K562 (cell line): ENCODE data around the gene TBC1D9. TPM values are rescaled to one million over a fixed set of nuclear protein-coding genes. Genes with fewer than 3 reads are reported as not detected.

Experiments
- ATAC-seq: fragments of 200-7000 bp; cut with Tn5 transposase; 3 replicates; pipeline ENCODE4 v1.9.1; 2020; ENCODE audit warnings: moderate library complexity
- BruUV-seq: library from RNA; stranded (reverse); fragments of 400-500 nt; replicated peaks from 2 replicates; lab custom pipeline; 2021; lab: Mats Ljungman, UMichigan
- CTCF ChIA-PET: fragments of 300-600 bp; formaldehyde crosslinking; extraction: SDS; loops from one replicate; lab custom pipeline; 2021; ENCODE audit warnings: low intra/inter-chr PET ratio; lab: Yijun Ruan, JAX
- POLR2A ChIA-PET: fragments of 300-600, 350-650 bp; sonication (Branson Sonifier 250); formaldehyde crosslinking; extraction: SDS; loops from one replicate; lab custom pipeline; 2021; ENCODE audit warnings: antibody characterized with exemption, inconsistent platforms; lab: Yijun Ruan, JAX
- DNase-seq, 4 experiments: peaks; one replicate each; pipeline versions ENCODE4 v3.0.0 to v3.0.0-alpha.2; 2011 to 2018; ENCODE audit warnings: low spot score in 3 of 4, mixed read lengths in 3 of 4; ENCODE audit errors: extremely low read depth in 1 of 4
- FAIRE-seq: peaks from 2 replicates; lab custom pipeline; 2011; peaks lifted over from hg19 to GRCh38; lab: Jason Lieb, UNC
- H2AFZ ChIP-seq: 2 replicates; pipeline ENCODE4 v1.6.0; 2011; ENCODE audit warnings: low read depth, low read length, control low read depth, inconsistent platforms
- H3K27ac ChIP-seq: fragments of 200-600 bp; 3 replicates; pipeline ENCODE4 v1.8.0; 2011; ENCODE audit warnings: low read depth, mild to moderate bottlenecking, control low read depth, inconsistent platforms, low read length, moderate library complexity, mixed read lengths; ENCODE audit errors: extremely low read depth
- H3K27me3 ChIP-seq, 2 experiments: fragments of 300-600 bp in 1 of 2; 2 replicates in 1 of 2; 3 replicates in 1 of 2; pipeline versions ENCODE4 v1.6.0 to v1.8.0; 2011; ENCODE audit warnings: inconsistent platforms in 2 of 2, low read length in 2 of 2, mild to moderate bottlenecking in 1 of 2, mixed read lengths in 1 of 2, moderate library complexity in 1 of 2; ENCODE audit not compliant: control insufficient read depth in 2 of 2, insufficient read depth in 2 of 2
- H3K36me3 ChIP-seq: fragments of 300-600 bp; 3 replicates; pipeline ENCODE4 v1.8.0; 2011; ENCODE audit warnings: mild to moderate bottlenecking, low read length, inconsistent platforms; ENCODE audit not compliant: control insufficient read depth, insufficient read depth
- H3K4me1 ChIP-seq, 2 experiments: fragments of 200-600 bp in 1 of 2; replicated peaks in 1 of 2; 2 replicates in 1 of 2; 3 replicates in 1 of 2; pipeline versions ENCODE4 v1.5.1 to v1.8.0; 2011; ENCODE audit warnings: inconsistent platforms in 2 of 2, low read length in 2 of 2, mild to moderate bottlenecking in 1 of 2, mixed read lengths in 1 of 2, moderate library complexity in 1 of 2; ENCODE audit not compliant: control insufficient read depth in 2 of 2, insufficient read depth in 2 of 2
- H3K4me2 ChIP-seq: 2 replicates; pipeline ENCODE4 v1.6.1; 2011; ENCODE audit warnings: low read length, control low read depth, inconsistent platforms, mixed read lengths; ENCODE audit not compliant: insufficient read depth
- H3K4me3 ChIP-seq: fragments of 200-600 bp; sonication (generic), shearing (Covaris generic); 2 replicates; pipeline ENCODE4 v1.5.1; 2016; ENCODE audit warnings: control low read depth, inconsistent platforms
- H3K79me2 ChIP-seq: fragments of 200-600 bp; 3 replicates; pipeline ENCODE4 v1.8.0; 2011; ENCODE audit warnings: low read length, inconsistent platforms; ENCODE audit not compliant: control insufficient read depth, insufficient read depth
- H3K9ac ChIP-seq, 2 experiments: 2 replicates each; pipeline versions ENCODE4 v1.6.0 to v1.6.1; 2011; ENCODE audit warnings: low read depth in 2 of 2, low read length in 2 of 2, control low read depth in 1 of 2, inconsistent platforms in 1 of 2, mild to moderate bottlenecking in 1 of 2, mixed read lengths in 1 of 2; ENCODE audit not compliant: insufficient read depth in 1 of 2
- H3K9me1 ChIP-seq: one replicate; pipeline ENCODE4 v1.6.0; 2011; ENCODE audit warnings: inconsistent platforms, mild to moderate bottlenecking, low read length, moderate library complexity; ENCODE audit not compliant: control insufficient read depth, insufficient read depth
- H3K9me3 ChIP-seq: replicated peaks from 2 replicates; pipeline ENCODE4 v1.5.1; 2011; ENCODE audit warnings: low read depth, low read length, inconsistent platforms; ENCODE audit not compliant: control insufficient read depth, insufficient read depth
- H4K20me1 ChIP-seq: replicated peaks from 2 replicates; pipeline ENCODE4 v1.6.1; 2011; ENCODE audit warnings: low read length, inconsistent platforms, mixed read lengths; ENCODE audit not compliant: control insufficient read depth, insufficient read depth
- ELF2 ChIP-seq: fragments of 250-450 bp; sonication (Bioruptor Pico); IDR thresholded peaks from 2 replicates; pipeline ENCODE4 v1.5.0; 2021; ENCODE audit warnings: mild to moderate bottlenecking
- ESRRA ChIP-seq: fragments of 450-650 bp; IDR thresholded peaks from 2 replicates; pipeline ENCODE4 v1.6.1; 2014; ENCODE audit warnings: low read depth, mild to moderate bottlenecking, moderate library complexity, borderline replicate concordance
- NCOA6 ChIP-seq: fragments of 450-650 bp; IDR thresholded peaks from 2 replicates; pipeline ENCODE4 v1.6.1; 2017; ENCODE audit warnings: mild to moderate bottlenecking
- RFX1 ChIP-seq: fragments of 450-650 bp; IDR thresholded peaks from 2 replicates; pipeline ENCODE4 v1.6.1; 2016; ENCODE audit warnings: mild to moderate bottlenecking, moderate library complexity
- WGBS: fragments of 100-300 bp; shearing (Covaris generic); methylation state at CpG from one replicate; pipeline ENCODE4 v1.1.6; 2016; ENCODE audit warnings: low coverage, mixed read lengths; ENCODE audit not compliant: insufficient coverage; ENCODE audit errors: missing lambda C conversion rate; 5-methylcytosine and 5-hydroxymethylcytosine counted together
- in situ Hi-C: fragments of 300-500 bp; cut with MboI; formaldehyde crosslinking; loops from 4 replicates; pipeline ENCODE4 v1.15.0; 2018; ENCODE audit warnings: inconsistent platforms, mixed read lengths
- intact Hi-C: fragments of 100-400 bp; cut with micrococcal nuclease; formaldehyde crosslinking; loops from 2 replicates; pipeline ENCODE4 v1.14.2; 2022
- polyA plus RNA-seq, 8 experiments: library from polyadenylated mRNA; depleted of rRNA in 4 of 8; stranded (reverse) in 5 of 8; unstranded in 3 of 8; fragments of >200 nt; fragmentation: Nextera tagmentation in 2 of 8; fragmentation: Illumina TruSeq in 1 of 8; extraction: Ambion mirVana in 2 of 8; extraction: Trizol in 1 of 8; gene quantifications; 2 replicates each; pipeline versions ENCODE4 v1.2.1 to v1.2.3, GENCODE V29; 2011 to 2014; ENCODE audit warnings: inconsistent platforms in 1 of 8, missing spikeins in 1 of 8
- total RNA-seq, 7 experiments: library from RNA; depleted of rRNA in 6 of 7; stranded (reverse); fragments of >200 nt in 6 of 7; fragmentation: Illumina TruSeq in 2 of 7; extraction: Trizol in 2 of 7; gene quantifications; 2 replicates each; pipeline versions ENCODE4 v1.2.1 to v1.2.3, GENCODE V29; 2011 to 2021; ENCODE audit warnings: low replicate concordance in 1 of 7

The TBC1D9 gene
- total and polyA plus RNA-seq, 9 of the 15 experiments (the other 6 are each of a cell fraction or from before 2014, with no cell fraction given): 0.13 TPM; not detected in 8

GRCh38 chr4:140711910-140712309 is 44.3 kb downstream of the TBC1D9 start:
- no peaks in the 10 kb centered on the region for H3K79me2 ChIP-seq
- no peak overlapping the region for H3K27ac ChIP-seq
- H3K9ac ChIP-seq: no peak overlapping the region
- no peaks in the 10 kb centered on the region for H4K20me1 ChIP-seq
- no peak for FAIRE-seq
- 4% methylated on average over 4 of the region's 4 CpGs for WGBS
- no peak overlapping the region for H2AFZ ChIP-seq
- H3K4me3 ChIP-seq: no peak overlapping the region
- no peak for DNase-seq
- no peak for ATAC-seq
- H3K9me1 ChIP-seq: no peaks in the 10 kb centered on the region
- H3K4me1 ChIP-seq: no peaks in the 10 kb centered on the region
- no peaks in the 10 kb centered on the region for H3K36me3 ChIP-seq
- in situ Hi-C loops (no loop called here), intact Hi-C loops (no loop called here)
- ChIA-PET POLR2A (no interaction called here), CTCF (no interaction called here)
- TF ChIP-seq NCOA6: no peak
- peak; percentile 34; the same call in 1 of the 2 replicates for TF ChIP-seq RFX1
- no peaks in the 10 kb centered on the region for H3K27me3 ChIP-seq
- no peak overlapping the region for H3K4me2 ChIP-seq
- BruUV-seq: no TSS peak
- no peaks in the 10 kb centered on the region for H3K9me3 ChIP-seq

GRCh38 chr4:140710908-140711622 is 45.1 kb downstream of the TBC1D9 start:
- intact Hi-C loops: no loop called here
- H3K4me3 ChIP-seq: no peak overlapping the region
- no peaks in the 10 kb centered on the region for H3K9me3 ChIP-seq
- no peaks in the 10 kb centered on the region for H3K27me3 ChIP-seq
- no peaks in the 10 kb centered on the region for H3K79me2 ChIP-seq
- DNase-seq: no peak
- no peak overlapping the region for H3K9ac ChIP-seq
- BruUV-seq: no TSS peak
- POLR2A ChIA-PET: no interaction called here
- no peaks in the 10 kb centered on the region for H3K36me3 ChIP-seq
- FAIRE-seq: no peak
- H3K27ac ChIP-seq: no peak overlapping the region
- TF ChIP-seq ESRRA: peak; percentile 69
- no peak for TF ChIP-seq ELF2 (CRISPR knock-in tag)
- TF ChIP-seq, all 486 proteins: peak for 1
- CTCF ChIA-PET: no interaction called here
- in situ Hi-C loops: no loop called here
- H3K4me1 ChIP-seq: no peaks in the 10 kb centered on the region
- no peak overlapping the region for H3K4me2 ChIP-seq
- no peak overlapping the region for H2AFZ ChIP-seq
- H3K9me1 ChIP-seq: no peaks in the 10 kb centered on the region
- H4K20me1 ChIP-seq: no peaks in the 10 kb centered on the region
- WGBS: 5% methylated on average over 11 of the region's 11 CpGs
- ATAC-seq: no peak
